Esophagus mucosa (tissue), 1 donor: ENCODE data around the gene TMEM132D. TPM values are rescaled to one million over a fixed set of nuclear protein-coding genes. Genes with fewer than 3 reads are reported as not detected.
A peak's percentile ranks its signal among the peaks of the same experiment; 100 is the strongest.

Experiments
- ATAC-seq: fragments of 200-7000 bp; cut with Tn5 transposase; one replicate; pipeline ENCODE4 v1.9.1; 2020
- total RNA-seq: library from RNA; stranded (reverse); gene quantifications from one replicate; pipeline ENCODE4 v1.2.4, GENCODE V29; 2023
- donor health status: DM: yes; HTN: yes; CAD: no.

The TMEM132D gene
- total RNA-seq, 1 donor from 2014 or later: not detected

DNA sequence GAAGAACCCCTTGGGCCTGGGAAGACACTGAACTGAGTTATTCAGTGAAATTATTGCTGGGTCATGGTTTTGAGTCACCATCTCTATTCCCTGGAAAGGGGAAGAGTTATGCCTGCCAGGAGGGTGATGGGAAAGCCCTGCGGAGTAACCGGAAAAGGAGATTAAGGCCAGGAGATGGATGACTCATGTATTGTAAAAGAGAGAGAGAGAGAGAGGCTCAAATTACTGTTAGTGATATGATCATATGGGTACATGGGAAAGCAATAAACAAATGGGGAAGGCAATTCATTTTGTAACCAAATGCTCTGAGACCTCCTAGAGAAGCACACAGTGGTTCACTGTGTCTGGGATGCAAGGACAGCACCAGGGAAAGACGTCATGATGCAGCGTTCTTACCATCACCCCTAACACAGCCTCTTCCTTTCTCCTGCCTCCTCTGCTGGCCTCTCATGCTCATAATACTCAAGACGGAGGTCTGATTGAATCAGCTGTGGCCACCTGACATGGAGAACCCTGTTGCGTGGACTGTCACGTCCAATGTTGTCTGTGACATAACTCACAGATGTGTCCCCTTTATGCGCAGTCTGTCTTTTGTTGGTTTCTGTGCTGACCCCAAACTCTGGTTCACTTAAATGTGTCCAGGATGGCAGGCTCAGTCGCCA, 243.7 kb downstream of the TMEM132D start:
- ATAC-seq: peak; percentile 93

- no peak for ATAC-seq
These were observed 246.6 kb downstream of the TMEM132D start for GRCh38 chr12:129657179-129657578.

DNA sequence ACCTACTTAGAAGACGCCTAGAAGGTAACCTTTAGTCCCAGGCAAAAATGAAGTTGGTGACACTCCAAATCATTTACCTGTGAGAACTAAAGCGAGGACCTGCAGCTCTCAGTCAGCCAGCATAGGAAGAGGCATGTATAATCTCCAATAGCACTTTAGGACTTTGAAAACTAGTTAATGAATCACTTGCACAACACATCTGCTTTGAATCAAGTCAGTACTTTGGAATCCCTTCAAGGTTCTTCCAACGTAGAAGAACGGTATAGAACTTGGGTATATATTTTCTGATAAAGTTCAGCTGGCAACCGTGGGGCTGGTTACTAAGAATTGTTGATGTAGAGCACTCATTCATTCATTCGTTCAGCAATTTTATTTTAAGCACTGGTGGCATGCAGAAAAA, 251.9 kb downstream of the TMEM132D start:
- no peak for ATAC-seq

GRCh38 chr12:129641926-129642325, 261.9 kb downstream of the TMEM132D start:
- ATAC-seq: peak; percentile 33

GRCh38 chr12:129635021-129635685, 268.7 kb downstream of the TMEM132D start:
- ATAC-seq: no peak

- ATAC-seq: no peak
These were observed 272.5 kb downstream of the TMEM132D start for GRCh38 chr12:129631316-129631715.

DNA sequence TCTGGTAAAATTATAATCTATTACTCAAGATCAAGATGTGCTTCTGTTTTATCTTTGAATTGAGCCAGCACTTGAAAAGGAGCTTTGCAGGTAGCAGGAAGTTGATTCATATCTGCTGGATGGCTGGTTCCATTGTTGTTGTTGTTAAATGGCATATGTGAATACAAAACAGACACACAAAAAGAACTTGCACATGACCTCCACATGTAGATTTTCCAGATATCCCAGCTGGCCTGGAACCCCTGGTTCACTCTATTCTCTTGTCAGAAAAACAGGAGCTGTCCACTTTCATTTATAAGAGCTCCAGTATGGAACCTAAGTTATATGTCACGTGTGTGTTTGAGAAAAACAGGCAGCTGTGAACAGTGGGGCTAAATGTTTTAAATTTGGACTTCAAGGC, 273.9 kb downstream of the TMEM132D start:
- no peak for ATAC-seq

DNA sequence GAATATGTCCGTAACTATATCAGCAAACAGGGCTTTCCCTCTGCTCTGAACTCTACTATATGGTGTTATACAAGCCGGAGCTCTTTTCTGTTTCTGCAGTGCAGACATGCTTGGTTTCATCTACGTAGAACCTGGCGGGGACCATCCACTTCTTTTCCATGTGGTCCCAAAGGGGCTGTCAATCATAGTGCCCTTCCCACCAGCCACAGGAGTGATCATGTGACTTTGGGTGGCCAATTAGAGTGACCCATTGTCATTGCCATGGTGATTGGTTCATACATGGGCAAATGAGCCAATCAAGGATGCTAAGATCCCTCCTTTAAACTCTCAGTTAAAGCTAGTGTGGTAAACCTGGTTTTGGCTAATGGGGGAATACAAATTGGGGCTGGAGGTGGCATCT, 281.3 kb downstream of the TMEM132D start:
- no peak for ATAC-seq

GRCh38 chr12:129619271-129619670, 284.6 kb downstream of the TMEM132D start:
- no peak for ATAC-seq

DNA sequence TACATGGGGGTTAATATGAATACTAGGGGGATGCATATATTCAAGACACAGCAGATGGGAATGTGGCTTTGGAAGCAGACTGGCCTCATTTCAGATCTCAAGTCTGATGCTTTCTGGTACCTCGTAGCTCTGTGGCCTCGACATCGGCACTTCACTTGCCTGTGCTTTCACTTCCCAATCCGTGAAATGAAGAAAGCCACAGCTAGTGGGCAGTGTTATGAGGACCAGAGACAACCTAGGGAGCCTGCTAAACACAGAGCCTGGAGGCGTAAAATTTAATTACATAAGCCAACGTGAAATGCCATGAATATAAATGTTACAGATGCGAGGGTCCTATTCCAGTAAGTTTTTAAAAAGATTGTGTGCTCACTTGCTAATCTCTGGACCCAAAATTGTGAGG, 286.0 kb downstream of the TMEM132D start:
- ATAC-seq: no peak

DNA sequence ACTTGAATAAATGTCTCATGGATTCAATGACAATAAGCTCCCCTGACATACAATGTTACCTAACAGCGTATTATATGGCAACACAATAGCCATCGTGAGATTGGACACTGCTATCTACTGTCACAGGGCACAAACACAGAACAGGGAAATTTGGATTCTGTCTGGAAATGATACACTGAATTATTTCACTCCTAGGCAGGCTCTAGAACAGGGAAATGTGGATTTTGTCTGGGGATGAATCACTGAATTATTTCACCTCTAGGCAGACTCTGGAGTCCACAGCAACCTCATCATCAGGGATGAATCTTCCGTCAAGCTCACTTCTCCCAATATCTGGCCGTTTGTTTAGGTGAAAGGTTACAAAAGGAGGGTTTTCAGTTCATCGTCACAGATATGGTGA, 288.8 kb downstream of the TMEM132D start:
- ATAC-seq: no peak

- ATAC-seq: no peak
These were observed 289.5 kb downstream of the TMEM132D start for GRCh38 chr12:129614221-129614885.

- no peak for ATAC-seq
These were observed 290.5 kb downstream of the TMEM132D start for GRCh38 chr12:129613314-129613713.

DNA sequence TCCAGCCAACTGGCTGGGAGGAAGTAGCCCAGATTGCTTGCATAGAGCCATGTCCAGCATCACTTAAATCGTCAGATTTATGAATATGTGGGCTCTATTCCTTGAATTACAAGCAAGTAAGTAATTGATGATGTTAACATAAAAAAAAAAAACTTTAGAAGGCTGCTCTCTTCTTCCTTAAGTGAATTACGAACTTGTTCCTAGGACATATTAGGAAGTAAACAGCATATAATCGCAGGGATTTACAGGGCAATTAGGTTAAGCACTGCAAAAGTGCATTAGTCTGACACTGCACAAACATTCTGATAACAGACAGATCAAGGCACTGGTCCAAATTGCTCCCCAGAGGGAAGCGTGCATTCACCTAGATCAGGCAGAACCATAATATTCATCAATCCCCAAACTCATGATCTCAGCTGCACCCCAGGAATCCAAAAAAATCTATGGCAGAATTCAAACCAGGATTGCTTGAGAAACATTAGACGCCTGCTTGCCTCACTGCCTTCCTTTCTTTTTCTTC, 293.2 kb downstream of the TMEM132D start:
- ATAC-seq: no peak

GRCh38 chr12:129607756-129608155, 296.1 kb downstream of the TMEM132D start:
- no peak for ATAC-seq

DNA sequence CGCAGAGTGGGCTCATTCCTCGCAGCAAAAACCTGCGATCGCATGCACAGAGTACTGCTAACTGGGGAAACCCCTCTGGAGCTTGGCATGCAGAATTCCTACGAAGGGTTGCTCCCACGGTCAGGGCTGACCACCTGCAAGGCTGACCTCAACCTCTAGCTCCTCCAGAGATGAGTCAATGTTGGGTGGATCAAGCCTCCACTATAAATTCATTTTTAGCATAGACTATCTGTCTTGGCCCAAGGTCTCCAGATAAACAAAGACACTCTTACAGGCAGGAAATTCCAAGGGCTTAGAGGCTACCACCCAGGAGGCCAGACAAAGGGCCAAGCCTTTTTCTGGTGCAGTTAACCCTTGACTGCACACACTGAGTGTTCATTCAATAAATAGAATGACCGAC, 296.5 kb downstream of the TMEM132D start:
- no peak for ATAC-seq

DNA sequence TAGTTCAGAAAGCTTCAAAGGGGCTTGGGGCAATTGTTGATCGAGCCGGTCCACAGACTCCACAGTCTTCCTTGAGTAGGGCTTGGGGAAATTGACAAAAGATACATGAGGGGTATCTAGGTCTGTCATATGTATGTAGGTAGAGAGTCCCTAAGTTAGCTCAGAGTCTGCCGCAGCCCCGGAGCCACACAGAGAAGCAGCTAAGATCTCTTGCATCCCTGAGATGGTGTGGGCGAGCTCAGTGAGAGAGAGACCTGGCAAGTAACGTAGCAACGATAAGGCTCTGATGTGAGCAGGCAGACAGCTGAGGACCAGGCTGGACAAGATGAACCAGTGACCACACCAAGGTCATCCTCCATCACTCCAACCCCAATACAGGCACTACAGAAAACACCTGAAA, 297.6 kb downstream of the TMEM132D start:
- no peak for ATAC-seq

- no peak for ATAC-seq
These were observed 298.2 kb downstream of the TMEM132D start for GRCh38 chr12:129605666-129606065.

DNA sequence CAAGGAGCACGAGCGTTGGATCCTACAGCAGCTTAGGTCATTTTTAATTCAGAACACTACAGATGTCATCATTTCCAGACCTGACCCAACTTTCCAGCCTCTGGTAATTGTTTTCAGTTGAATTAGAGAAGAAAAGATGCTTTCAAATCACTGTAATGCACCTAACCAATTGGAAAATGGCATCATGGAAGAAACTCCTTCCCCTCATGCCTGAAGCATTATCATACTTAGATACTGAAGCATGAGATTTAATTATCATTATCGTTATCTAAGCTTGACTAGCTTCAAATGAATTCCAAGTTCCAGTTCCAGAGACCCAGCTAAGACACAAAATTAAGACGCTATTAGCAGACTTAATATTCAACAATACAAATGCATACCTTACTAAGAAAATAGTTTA, 299.3 kb downstream of the TMEM132D start:
- ATAC-seq: no peak

DNA sequence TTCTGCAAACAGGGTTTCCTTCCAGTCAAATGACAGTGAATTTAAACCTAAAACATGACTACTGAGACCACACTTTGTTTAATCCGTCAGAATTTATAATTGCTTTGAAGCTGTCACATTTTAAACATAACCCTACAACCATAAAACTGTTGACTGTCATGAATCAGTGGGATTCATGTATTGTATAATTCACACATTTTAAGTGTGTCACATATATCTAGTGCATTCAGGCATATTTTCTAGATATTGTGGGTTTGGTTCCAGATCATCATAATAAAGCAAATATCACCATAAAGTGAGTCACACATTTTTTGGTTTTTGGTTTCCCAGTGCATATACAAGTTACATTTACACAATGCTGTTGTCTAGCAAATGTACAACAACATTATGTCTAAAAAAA, 304.4 kb downstream of the TMEM132D start:
- ATAC-seq: no peak

- no peak for ATAC-seq
These were observed 309.7 kb downstream of the TMEM132D start for GRCh38 chr12:129594098-129594497.

- no peak for ATAC-seq
These were observed 311.4 kb downstream of the TMEM132D start for GRCh38 chr12:129592449-129592848.

- ATAC-seq: no peak
These were observed 314.3 kb downstream of the TMEM132D start for GRCh38 chr12:129589503-129589902.

DNA sequence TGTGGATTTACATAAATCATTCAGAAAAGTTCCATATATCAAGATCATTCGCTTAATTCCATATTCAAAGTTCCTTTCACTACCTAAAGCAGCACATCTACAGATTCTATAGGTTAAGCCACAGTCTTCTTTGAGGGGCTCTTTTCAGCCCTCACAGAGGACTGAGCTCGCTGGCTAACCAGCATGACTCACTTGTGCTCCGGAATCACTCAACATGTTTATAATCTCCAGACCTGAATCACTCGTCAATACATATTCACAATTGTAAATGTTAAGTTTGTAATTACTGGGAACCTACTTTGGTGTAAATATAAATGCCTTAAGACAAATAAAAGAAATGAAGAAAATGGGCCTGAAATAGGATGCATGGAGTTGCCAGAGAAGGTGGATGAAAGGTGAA, 315.7 kb downstream of the TMEM132D start:
- no peak for ATAC-seq
